Measurements from ENCODE around the gene ADGRA3.

Gene ADGRA3

GRCh38 chr4:22427675-22428074, 88.2 kb downstream of the ADGRA3 start:
- no peak for TF ChIP-seq POLR2AphosphoS5 (IDR thresholded peaks at IDR 0.05; ENCODE audit: low read depth, low read length)
- no peak for TF ChIP-seq TAF1 (IDR thresholded peaks at IDR 0.05; ENCODE audit: borderline replicate concordance, insufficient read depth, low read length)
- TF ChIP-seq FOXP2 (optimal IDR thresholded peaks at IDR 0.05; ENCODE audit: borderline replicate concordance, extremely low read depth, extremely low read length, insufficient read depth): no peak

- TF ChIP-seq FOXP2 (optimal IDR thresholded peaks at IDR 0.05; ENCODE audit: borderline replicate concordance, extremely low read depth, extremely low read length, insufficient read depth): no peak
- TF ChIP-seq SIN3A (IDR thresholded peaks at IDR 0.05; ENCODE audit: borderline replicate concordance, insufficient read depth, low read length): no peak
- TF ChIP-seq POLR2AphosphoS5 (IDR thresholded peaks at IDR 0.05; ENCODE audit: low read depth, low read length): no peak
Observed at GRCh38 chr4:22420291-22420690, 95.6 kb downstream of the ADGRA3 start.

GRCh38 chr4:22417408-22417807, 98.5 kb downstream of the ADGRA3 start:
- TF ChIP-seq POLR2AphosphoS5 (IDR thresholded peaks at IDR 0.05; ENCODE audit: low read depth, low read length): no peak
- no peak for TF ChIP-seq TAF1 (IDR thresholded peaks at IDR 0.05; ENCODE audit: borderline replicate concordance, insufficient read depth, low read length)
- no peak for TF ChIP-seq SIN3A (IDR thresholded peaks at IDR 0.05; ENCODE audit: borderline replicate concordance, insufficient read depth, low read length)
- TF ChIP-seq FOXP2 (optimal IDR thresholded peaks at IDR 0.05; ENCODE audit: borderline replicate concordance, extremely low read depth, extremely low read length, insufficient read depth): no peak
- no peak for TF ChIP-seq REST (IDR thresholded peaks at IDR 0.05; ENCODE audit: insufficient read depth in 1 of 2, low read depth in 2 of 2, low read length in 2 of 2)

GRCh38 chr4:22416403-22416802, 99.5 kb downstream of the ADGRA3 start:
- TF ChIP-seq SIN3A (IDR thresholded peaks at IDR 0.05; ENCODE audit: borderline replicate concordance, insufficient read depth, low read length) (no peak), REST (IDR thresholded peaks at IDR 0.05; ENCODE audit: insufficient read depth in 1 of 2, low read depth in 2 of 2, low read length in 2 of 2) (0 out of 4 replicates have a peak, but pooled peaks of 1 of the 2 experiments have one; percentile 59)

GRCh38 chr4:22414833-22415232, 101.0 kb downstream of the ADGRA3 start:
- TF ChIP-seq TAF1 (IDR thresholded peaks at IDR 0.05; ENCODE audit: borderline replicate concordance, insufficient read depth, low read length) (no peak), FOXP2 (optimal IDR thresholded peaks at IDR 0.05; ENCODE audit: borderline replicate concordance, extremely low read depth, extremely low read length, insufficient read depth) (no peak), POLR2AphosphoS5 (IDR thresholded peaks at IDR 0.05; ENCODE audit: low read depth, low read length) (no peak), SIN3A (IDR thresholded peaks at IDR 0.05; ENCODE audit: borderline replicate concordance, insufficient read depth, low read length) (no peak), REST (IDR thresholded peaks at IDR 0.05; ENCODE audit: insufficient read depth in 1 of 2, low read depth in 2 of 2, low read length in 2 of 2) (no peak)

- TF ChIP-seq TAF1 (IDR thresholded peaks at IDR 0.05; ENCODE audit: borderline replicate concordance, insufficient read depth, low read length): no peak
- TF ChIP-seq REST (IDR thresholded peaks at IDR 0.05; ENCODE audit: insufficient read depth in 1 of 2, low read depth in 2 of 2, low read length in 2 of 2): no peak
- TF ChIP-seq POLR2AphosphoS5 (IDR thresholded peaks at IDR 0.05; ENCODE audit: low read depth, low read length): no peak
- no peak for TF ChIP-seq FOXP2 (optimal IDR thresholded peaks at IDR 0.05; ENCODE audit: borderline replicate concordance, extremely low read depth, extremely low read length, insufficient read depth)
- no peak for TF ChIP-seq SIN3A (IDR thresholded peaks at IDR 0.05; ENCODE audit: borderline replicate concordance, insufficient read depth, low read length)
Observed at GRCh38 chr4:22413471-22413870, 102.4 kb downstream of the ADGRA3 start.
